GM21528 (cell line): ENCODE measurements around the gene PCDHGA7.
"Not testable (repeated sequence)": the region's sequence is repeated elsewhere in the genome, so short reads cannot be mapped to it uniquely, and the experiment has no call there.

Experiments
- ATAC-seq: cut with Tn5 transposase; IDR thresholded peaks from one replicate; pipeline ENCODE4 v1.9.1; 2021; ENCODE audit warnings: mild to moderate bottlenecking, moderate library complexity; ENCODE audit not compliant: unreplicated experiment, low FRiP score

The PCDHGA7 gene

DNA sequence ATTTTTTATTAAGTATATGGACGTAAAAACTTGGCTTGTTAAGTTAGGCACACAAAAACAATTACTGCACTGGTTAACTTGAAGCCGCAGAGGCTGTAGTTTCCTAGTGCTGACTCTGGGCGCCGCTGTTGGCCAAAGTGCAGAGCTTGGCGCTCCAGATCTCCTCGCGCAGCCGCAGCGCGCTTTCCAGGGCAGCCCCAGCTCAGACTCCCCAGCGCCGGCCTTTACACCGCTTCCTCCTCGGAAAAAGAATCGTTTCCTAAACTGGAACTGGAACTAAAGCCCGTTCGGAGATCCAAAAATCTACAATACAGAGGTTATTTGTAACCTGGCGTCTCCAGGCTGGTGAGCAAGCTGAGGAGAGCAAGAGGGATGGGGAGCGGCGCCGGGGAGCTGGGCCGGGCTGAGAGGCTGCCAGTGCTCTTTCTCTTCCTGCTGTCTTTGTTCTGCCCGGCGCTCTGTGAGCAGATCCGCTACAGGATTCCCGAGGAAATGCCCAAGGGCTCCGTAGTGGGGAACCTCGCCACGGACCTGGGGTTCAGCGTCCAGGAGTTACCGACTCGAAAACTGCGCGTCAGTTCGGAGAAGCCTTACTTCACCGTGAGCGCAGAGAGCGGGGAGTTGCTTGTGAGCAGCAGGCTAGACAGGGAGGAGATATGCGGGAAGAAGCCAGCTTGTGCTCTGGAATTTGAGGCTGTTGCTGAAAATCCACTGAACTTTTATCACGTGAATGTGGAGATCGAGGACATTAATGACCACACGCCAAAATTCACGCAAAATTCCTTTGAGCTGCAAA, 15.4 kb downstream of the PCDHGA7 start, which contains the start of gene PCDHGB5:
PCDHGB5 (plus strand) TSS at position 192 of the 796 bp plus-strand sequence; CDS start at position 373, 181 bp downstream.
- peak; percentile 64 for ATAC-seq

DNA sequence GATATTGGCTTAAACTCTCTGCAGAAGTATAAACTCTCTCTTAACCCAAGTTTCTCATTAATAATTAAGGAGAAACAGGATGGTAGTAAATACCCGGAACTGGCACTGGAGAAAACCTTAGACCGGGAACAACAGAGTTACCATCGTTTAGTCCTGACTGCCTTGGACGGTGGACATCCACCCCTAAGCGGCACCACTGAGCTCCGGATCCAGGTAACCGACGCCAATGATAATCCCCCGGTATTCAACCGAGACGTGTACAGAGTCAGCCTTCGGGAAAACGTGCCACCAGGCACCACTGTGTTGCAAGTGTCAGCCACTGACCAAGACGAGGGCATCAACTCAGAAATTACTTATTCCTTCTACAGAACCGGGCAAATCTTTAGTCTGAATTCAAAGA, 16.1 kb downstream of the PCDHGA7 start:
- ATAC-seq, result no peak

DNA sequence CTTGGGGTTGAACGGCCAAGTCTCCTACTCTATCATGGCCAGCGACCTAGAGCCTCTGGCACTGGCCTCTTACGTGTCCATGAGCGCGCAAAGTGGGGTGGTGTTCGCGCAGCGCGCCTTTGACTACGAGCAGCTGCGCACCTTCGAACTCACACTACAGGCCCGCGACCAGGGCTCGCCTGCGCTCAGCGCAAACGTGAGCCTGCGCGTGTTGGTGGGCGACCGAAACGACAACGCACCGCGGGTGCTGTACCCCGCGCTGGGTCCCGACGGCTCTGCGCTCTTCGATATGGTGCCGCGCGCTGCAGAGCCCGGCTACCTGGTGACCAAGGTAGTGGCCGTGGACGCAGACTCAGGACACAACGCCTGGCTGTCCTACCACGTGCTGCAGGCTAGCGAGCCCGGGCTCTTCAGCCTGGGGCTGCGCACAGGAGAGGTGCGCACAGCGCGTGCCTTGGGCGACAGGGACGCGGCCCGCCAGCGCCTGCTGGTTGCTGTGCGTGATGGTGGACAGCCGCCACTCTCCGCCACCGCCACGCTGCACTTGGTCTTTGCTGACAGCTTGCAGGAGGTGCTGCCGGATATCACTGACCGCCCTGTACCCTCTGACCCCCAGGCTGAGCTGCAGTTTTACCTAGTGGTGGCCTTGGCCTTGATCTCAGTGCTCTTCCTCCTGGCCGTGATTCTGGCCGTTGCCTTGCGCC, 17.2 kb downstream of the PCDHGA7 start:
- no peak for ATAC-seq

DNA sequence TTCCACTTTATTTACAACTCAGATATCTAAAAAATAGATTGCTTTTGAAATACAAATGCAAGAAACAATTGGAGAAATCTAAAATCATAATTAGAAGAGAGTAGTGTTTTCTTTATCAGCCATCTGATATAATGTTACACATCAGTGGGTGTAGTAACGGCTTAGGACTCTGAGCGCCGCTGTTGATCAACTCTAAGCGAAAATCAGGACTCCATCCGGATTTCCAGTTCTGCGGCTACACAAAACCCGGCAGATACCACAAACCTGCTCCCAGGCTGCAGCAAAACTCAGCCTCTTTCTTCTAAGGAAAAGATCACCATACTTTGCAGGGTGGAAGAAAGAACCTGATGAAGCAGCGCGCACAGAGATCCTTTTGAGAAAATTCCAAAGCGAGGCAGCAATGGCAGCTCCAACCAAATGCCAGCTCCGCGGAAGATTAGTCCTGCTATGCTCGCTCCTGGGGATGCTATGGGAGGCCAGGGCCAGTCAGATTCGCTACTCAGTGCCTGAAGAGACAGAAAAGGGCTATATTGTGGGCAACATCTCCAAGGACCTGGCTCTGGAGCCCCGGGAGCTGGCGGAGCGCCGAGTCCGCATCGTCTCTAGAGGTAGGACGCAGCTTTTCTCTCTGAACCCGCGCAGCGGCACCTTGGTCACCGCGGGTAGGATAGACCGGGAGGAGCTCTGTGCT, 20.2 kb downstream of the PCDHGA7 start, which contains the start of gene PCDHGA9:
PCDHGA9 (plus strand) TSS at position 226 of the 691 bp plus-strand sequence; CDS start at position 401, 175 bp downstream.
- no peak for ATAC-seq

DNA sequence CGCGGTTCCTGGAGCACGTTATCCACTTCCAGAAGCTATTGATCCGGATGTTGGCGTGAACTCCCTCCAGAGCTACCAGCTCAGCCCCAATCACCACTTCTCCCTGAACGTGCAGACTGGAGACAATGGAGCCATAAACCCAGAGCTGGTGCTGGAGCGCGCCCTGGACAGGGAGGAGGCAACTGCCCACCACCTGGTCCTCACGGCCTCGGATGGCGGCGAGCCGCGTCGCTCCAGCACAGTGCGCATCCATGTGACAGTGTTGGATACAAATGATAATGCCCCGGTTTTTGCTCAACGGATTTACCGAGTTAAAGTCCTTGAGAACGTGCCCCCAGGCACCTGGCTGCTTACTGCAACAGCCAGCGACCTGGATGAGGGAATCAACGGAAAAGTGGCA, 20.8 kb downstream of the PCDHGA7 start:
- ATAC-seq, result no peak

DNA sequence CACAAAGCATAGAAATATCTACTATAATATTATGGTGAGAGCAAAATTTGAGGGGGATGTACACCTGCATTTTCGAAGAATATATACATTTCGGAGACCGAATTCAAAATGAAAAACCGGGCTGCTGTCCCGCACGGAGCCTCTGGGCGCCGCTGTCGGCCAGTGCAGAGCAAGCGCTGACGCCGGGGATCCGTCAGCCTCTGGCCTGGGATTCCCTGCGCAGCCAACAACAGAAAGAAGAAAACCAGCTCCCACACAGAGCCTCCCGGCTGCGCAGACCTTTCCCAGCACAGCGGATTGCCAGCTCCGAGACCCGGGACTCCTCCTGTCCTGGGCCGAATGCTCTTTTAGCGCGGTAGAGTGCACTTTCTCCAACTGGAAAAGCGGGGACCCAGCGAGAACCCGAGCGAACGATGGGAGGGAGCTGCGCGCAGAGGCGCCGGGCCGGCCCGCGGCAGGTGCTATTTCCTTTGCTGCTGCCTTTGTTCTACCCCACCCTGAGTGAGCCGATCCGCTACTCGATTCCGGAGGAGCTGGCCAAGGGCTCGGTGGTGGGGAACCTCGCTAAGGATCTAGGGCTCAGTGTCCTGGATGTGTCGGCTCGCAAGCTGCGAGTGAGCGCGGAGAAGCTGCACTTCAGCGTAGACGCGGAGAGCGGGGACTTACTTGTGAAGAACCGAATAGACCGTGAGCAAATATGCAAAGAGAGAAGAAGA, 25.4 kb downstream of the PCDHGA7 start, which contains the start of gene PCDHGB6:
PCDHGB6 (plus strand) TSS at position 232 of the 716 bp plus-strand sequence; CDS start at position 414, 182 bp downstream.
- ATAC-seq, result not testable (repeated sequence)

DNA sequence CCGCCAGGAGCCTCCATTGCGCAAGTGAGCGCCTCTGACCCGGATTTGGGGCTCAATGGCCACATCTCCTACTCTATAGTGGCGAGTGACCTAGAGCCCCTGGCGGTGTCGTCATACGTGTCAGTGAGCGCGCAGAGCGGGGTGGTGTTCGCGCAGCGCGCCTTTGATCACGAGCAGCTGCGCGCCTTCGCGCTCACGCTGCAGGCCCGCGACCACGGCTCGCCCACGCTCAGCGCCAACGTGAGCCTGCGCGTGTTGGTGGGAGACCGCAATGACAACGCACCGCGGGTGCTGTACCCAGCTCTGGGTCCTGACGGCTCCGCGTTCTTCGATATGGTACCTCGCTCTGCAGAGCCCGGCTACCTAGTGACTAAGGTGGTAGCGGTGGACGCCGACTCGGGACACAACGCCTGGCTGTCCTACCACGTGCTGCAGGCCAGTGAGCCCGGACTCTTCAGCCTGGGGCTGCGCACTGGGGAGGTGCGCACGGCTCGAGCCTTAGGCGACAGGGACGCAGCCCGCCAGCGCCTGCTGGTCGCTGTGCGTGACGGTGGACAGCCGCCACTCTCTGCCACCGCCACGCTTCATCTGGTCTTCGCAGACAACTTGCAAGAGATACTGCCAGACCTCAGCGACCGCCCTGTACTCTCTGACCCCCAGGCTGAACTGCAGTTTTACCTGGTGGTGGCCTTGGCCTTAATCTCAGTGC, 27.2 kb downstream of the PCDHGA7 start:
- no peak for ATAC-seq

DNA sequence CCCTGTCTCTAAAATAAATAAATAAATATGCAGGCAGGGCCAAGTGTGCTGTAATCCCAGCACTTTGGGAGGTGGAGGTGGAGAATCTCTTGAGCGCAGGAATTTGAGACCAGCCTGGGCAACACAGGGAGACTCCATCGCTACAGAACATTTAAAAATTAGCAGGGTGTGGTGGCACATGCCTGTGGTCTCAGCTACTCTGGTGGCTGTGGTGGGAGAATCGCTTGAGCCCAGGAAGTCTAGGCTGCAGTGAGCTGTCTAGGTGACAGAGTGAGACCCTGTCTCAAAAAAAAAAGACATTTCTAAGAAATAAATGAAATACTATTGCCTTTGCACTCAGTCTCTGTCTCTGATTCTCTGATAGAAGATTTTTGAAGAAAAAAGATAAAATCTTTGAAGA, 29.0 kb downstream of the PCDHGA7 start:
- ATAC-seq, result no peak

DNA sequence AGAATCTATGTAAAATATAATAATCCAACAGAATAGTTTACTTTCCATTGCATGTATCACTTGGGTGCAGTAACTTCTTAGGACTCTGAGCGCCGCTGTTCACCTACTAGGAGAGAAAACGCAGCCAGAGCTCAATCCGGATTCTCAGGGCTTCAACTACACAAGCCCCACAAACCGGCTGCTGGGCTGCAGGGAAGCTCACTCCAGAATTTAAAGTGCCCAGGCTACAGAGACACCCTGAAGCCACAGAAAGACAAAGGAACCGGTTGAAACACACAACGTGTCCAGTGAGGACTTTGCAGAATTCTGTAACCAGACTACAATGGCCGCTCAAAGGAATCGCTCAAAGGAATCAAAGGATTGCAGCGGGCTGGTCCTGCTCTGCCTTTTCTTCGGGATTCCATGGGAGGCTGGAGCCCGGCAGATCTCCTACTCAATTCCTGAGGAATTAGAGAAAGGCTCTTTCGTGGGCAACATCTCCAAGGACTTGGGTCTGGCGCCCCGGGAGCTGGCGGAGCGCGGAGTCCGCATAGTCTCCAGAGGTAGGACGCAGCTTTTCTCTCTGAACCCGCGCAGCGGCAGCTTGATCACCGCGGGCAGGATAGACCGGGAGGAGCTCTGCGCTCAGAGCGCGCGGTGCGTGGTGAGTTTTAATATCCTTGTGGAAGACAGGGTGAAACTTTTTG, 30.5 kb downstream of the PCDHGA7 start, which contains the start of gene PCDHGA10:
PCDHGA10 (plus strand) TSS at position 134 of the 686 bp plus-strand sequence; CDS start at position 323, 189 bp downstream.
- peak; percentile 83 for ATAC-seq

DNA sequence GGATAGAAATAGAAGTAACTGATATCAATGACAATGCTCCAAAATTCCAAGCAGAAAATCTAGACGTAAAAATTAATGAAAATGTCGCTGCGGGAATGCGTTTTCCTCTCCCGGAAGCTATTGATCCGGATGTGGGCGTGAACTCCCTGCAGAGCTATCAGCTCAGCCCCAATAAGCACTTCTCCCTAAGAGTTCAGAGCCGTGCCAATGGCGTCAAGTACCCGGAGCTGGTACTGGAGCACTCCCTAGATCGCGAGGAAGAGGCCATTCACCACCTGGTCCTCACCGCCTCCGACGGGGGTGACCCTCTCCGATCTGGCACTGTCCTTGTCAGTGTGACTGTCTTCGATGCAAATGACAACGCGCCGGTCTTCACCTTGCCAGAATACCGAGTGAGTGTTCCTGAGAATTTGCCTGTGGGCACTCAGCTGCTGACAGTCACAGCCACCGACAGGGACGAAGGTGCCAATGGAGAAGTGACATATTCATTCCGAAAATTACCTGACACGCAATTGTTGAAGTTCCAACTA, 31.1 kb downstream of the PCDHGA7 start:
- ATAC-seq, result no peak

DNA sequence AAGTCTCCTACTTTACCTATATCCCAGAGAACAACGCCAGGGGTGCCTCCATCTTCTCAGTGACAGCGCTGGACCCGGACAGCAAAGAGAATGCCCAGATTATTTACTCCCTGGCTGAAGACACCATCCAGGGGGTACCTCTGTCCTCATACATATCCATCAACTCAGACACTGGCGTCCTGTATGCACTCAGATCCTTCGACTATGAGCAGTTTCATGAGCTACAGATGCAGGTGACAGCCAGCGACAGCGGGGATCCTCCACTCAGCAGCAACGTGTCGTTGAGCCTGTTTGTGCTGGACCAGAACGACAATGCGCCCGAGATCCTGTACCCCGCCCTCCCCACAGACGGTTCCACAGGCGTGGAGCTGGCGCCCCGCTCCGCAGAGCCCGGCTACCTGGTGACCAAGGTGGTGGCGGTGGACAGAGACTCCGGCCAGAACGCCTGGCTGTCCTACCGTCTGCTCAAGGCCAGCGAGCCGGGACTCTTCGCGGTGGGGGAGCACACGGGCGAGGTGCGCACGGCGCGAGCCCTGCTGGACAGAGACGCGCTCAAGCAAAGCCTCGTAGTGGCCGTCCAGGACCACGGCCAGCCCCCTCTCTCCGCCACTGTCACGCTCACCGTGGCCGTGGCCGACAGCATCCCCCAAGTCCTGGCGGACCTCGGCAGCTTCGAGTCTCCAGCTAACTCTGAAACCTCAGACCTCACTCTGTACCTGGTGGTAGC, 32.2 kb downstream of the PCDHGA7 start:
- ATAC-seq, result not testable (repeated sequence)

DNA sequence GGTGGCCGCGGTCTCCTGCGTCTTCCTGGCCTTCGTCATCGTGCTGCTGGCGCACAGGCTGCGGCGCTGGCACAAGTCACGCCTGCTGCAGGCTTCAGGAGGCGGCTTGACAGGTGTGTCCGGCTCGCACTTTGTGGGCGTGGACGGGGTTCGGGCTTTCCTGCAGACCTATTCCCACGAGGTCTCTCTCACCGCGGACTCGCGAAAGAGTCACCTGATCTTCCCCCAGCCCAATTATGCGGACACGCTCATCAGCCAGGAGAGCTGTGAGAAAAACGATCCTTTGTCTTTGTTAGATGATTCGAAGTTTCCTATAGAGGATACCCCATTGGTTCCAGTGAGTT, 32.7 kb downstream of the PCDHGA7 start:
- ATAC-seq, result not testable (repeated sequence)

DNA sequence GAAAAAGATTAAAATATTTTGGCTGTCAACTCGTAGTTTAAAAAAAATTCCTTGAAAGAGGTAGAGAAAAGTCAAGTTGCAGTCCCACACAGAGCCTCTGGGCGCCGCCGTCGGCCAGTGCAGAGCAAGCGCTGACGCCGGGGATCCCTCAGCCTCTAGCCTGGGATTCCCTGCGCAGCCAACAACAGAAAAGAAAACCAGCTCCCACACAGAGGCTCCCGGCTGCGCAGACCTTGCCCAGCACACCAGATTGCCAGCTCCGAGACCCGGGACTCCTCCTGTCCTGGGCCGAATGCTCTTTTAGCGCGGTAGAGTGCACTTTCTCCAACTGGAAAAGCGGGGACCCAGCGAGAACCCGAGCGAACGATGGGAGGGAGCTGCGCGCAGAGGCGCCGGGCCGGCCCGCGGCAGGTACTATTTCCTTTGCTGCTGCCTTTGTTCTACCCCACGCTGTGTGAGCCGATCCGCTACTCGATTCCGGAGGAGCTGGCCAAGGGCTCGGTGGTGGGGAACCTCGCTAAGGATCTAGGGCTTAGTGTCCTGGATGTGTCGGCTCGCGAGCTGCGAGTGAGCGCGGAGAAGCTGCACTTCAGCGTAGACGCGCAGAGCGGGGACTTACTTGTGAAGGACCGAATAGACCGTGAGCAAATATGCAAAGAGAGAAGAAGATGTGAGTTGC, 35.1 kb downstream of the PCDHGA7 start, which contains the start of gene PCDHGB7:
PCDHGB7 (plus strand) TSS at position 184 of the 679 bp plus-strand sequence; CDS start at position 367, 183 bp downstream.
- peak; percentile 64 for ATAC-seq

DNA sequence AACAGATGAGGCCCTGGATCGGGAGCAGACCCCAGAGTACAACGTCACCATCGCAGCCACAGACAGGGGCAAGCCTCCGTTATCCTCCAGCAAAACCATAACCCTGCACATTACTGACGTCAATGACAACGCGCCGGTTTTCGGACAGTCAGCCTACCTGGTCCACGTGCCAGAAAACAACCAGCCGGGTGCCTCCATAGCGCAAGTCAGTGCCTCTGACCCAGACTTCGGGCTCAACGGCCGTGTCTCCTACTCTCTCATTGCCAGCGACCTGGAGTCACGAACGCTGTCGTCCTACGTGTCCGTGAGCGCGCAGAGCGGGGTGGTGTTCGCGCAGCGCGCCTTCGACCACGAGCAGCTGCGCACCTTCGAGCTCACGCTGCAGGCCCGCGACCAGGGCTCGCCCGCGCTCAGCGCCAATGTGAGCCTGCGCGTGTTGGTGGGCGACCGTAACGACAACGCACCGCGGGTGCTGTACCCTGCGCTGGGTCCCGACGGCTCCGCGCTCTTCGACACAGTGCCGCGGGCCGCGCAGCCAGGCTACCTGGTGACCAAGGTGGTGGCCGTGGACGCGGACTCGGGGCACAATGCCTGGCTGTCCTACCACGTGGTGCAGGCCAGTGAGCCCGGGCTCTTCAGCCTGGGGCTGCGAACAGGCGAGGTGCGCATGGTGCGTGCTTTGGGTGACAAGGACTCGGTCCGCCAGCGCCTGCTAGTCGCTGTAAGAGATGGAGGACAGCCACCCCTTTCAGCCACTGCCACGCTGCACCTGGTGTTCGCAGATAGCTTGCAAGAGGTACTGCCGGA, 36.7 kb downstream of the PCDHGA7 start:
- ATAC-seq, result no peak

DNA sequence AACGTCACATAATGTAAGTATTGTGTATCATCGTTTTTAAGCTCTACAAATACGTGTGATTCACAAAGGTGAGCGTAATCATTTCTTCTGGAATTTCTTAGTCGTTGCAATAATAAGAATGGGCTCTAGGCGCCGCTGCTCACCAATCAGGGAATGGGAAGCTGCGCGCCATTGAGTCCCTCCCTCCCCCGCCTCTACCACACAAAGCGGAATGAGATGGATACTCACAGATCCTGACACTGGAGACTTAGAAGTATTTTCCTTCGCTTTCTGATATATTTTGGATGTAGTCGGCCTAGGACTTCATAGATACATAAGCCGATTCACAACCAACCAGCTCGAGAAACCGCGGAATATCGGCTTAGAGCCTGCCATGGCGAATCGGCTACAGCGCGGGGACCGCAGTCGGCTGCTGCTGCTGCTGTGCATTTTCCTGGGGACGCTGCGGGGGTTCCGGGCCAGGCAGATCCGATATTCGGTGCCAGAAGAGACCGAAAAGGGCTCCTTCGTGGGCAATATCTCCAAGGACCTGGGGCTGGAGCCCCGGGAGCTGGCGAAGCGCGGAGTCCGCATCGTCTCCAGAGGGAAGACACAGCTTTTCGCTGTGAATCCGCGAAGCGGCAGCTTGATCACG, 38.4 kb downstream of the PCDHGA7 start, which contains the start of gene PCDHGA11:
PCDHGA11 (plus strand) TSS at position 197 of the 634 bp plus-strand sequence; CDS start at position 374, 177 bp downstream.
- ATAC-seq, result no peak

DNA sequence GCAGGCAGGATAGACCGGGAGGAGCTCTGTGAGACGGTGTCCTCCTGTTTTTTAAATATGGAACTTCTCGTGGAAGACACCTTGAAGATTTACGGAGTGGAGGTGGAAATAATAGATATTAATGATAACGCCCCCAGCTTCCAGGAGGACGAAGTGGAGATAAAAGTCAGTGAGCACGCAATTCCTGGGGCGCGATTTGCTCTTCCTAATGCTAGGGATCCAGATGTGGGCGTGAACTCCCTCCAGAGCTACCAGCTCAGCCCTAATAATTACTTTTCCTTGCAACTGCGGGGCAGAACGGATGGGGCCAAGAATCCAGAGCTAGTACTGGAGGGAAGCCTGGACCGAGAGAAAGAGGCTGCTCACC, 38.9 kb downstream of the PCDHGA7 start:
- no peak for ATAC-seq
